B cell (primary cell): Measurements from ENCODE around the gene ARNT2. TPM values are rescaled to one million over a fixed set of nuclear protein-coding genes. Genes with fewer than 3 reads are reported as not detected.

Experiments used
- ATAC-seq: fragments of 200-7000 bp; cut with Tn5 transposase; one replicate; pipeline ENCODE4 v1.10.0; 2021; ENCODE audit warnings: low read depth, mild to moderate bottlenecking, moderate number of reproducible peaks, moderate library complexity
- CTCF ChIA-PET: fragments of 350-600 bp; sonication (Branson Sonifier 250); formaldehyde crosslinking; loops from one replicate; lab custom pipeline; 2021; ENCODE audit warnings: antibody characterized with exemption, inconsistent platforms; lab: Charles Lee
- POLR2A ChIA-PET: fragments of 350-600 bp; sonication (Branson Sonifier 250); formaldehyde crosslinking; loops from one replicate; lab custom pipeline; 2021; ENCODE audit warnings: antibody characterized with exemption; lab: Charles Lee
- DNase-seq: peaks from one replicate; pipeline ENCODE4 v3.0.0; 2013
- H2AFZ ChIP-seq: 2 replicates; pipeline ENCODE4 v1.6.1; 2012; ENCODE audit warnings: mild to moderate bottlenecking, low read depth, low read length; ENCODE audit not compliant: insufficient read depth, poor library complexity, severe bottlenecking
- H3K27ac ChIP-seq, 2 donors: 1 replicate in 1 of 2; 2 replicates in 1 of 2; pipeline ENCODE4 v1.5.1; 2012 to 2013; ENCODE audit warnings: low read length in 2 of 2, mild to moderate bottlenecking in 2 of 2, moderate library complexity in 1 of 2
- H3K27me3 ChIP-seq, 4 experiments: fragments of 200-600 bp in 1 of 4; sonication (generic) in 1 of 4; replicated peaks in 1 of 4; 1 replicate in 2 of 4; 2 replicates in 2 of 4; pipeline versions ENCODE4 v1.6.1 to v1.7.0; 2013 to 2016; ENCODE audit warnings: low read length in 3 of 4, mild to moderate bottlenecking in 2 of 4, mixed read lengths in 1 of 4, moderate library complexity in 1 of 4; ENCODE audit not compliant: insufficient read depth in 4 of 4, control insufficient read depth in 3 of 4; ENCODE audit errors: control extremely low read depth in 1 of 4
- H3K36me3 ChIP-seq, 2 experiments: replicated peaks in 1 of 2; 1 replicate in 1 of 2; 2 replicates in 1 of 2; pipeline versions ENCODE4 v1.6.1 to v1.7.1; 2013; ENCODE audit warnings: low read length in 1 of 2; ENCODE audit not compliant: insufficient read depth in 2 of 2, control insufficient read depth in 1 of 2; ENCODE audit errors: control extremely low read depth in 1 of 2, extremely low read depth in 1 of 2
- H3K4me1 ChIP-seq, 2 donors: fragments of 200-600 bp in 1 of 2; sonication (generic) in 1 of 2; 1 replicate in 1 of 2; 2 replicates in 1 of 2; pipeline versions ENCODE4 v1.5.1 to v1.6.1; 2013 to 2017; ENCODE audit warnings: low read length in 2 of 2; ENCODE audit not compliant: control insufficient read depth in 2 of 2, insufficient read depth in 2 of 2
- H3K4me2 ChIP-seq: replicated peaks from 2 replicates; pipeline ENCODE3; 2012; ENCODE audit warnings: mild to moderate bottlenecking, low read depth, low read length; ENCODE audit not compliant: poor library complexity, severe bottlenecking
- H3K4me3 ChIP-seq, 5 experiments: fragments of 200-600 bp in 1 of 5; sonication (generic) in 1 of 5; 1 replicate in 3 of 5; 2 replicates in 2 of 5; pipeline versions ENCODE4 v1.5.1 to v1.7.0; 2011 to 2016; ENCODE audit warnings: low read length in 4 of 5, mild to moderate bottlenecking in 4 of 5, low read depth in 2 of 5, control low read depth in 1 of 5, moderate library complexity in 1 of 5; ENCODE audit not compliant: insufficient read depth in 1 of 5; ENCODE audit errors: control extremely low read depth in 1 of 5, extremely low read depth in 1 of 5
- H3K79me2 ChIP-seq: fragments of 200-600 bp; sonication (generic); one replicate; pipeline ENCODE4 v1.6.0; 2016; ENCODE audit warnings: low read length; ENCODE audit not compliant: control insufficient read depth, insufficient read depth
- H3K9ac ChIP-seq: fragments of 200-600 bp; sonication (generic); 2 replicates; pipeline ENCODE4 v1.6.1; 2017; ENCODE audit warnings: mild to moderate bottlenecking, low read length, moderate library complexity
- H3K9me3 ChIP-seq, 3 donors: one replicate each; pipeline versions ENCODE4 v1.6.1 to v1.7.1; 2013; ENCODE audit warnings: low read length in 2 of 3; ENCODE audit not compliant: control insufficient read depth in 2 of 3, insufficient read depth in 1 of 3; ENCODE audit errors: control extremely low read depth in 1 of 3
- H4K20me1 ChIP-seq: 2 replicates; pipeline ENCODE4 v1.6.0; 2012; ENCODE audit warnings: mild to moderate bottlenecking, low read length; ENCODE audit not compliant: insufficient read depth, control insufficient read depth, poor library complexity, severe bottlenecking
- H3K27ac Mint-ChIP-seq: one replicate; pipeline ENCODE4 v1.8.0; 2021; ENCODE audit warnings: mixed read lengths
- H3K27me3 Mint-ChIP-seq: one replicate; pipeline ENCODE4 v1.8.0; 2021; ENCODE audit warnings: mixed read lengths
- H3K4me1 Mint-ChIP-seq: one replicate; pipeline ENCODE4 v1.8.0; 2021; ENCODE audit warnings: mixed read lengths
- H3K4me3 Mint-ChIP-seq: one replicate; pipeline ENCODE4 v1.8.0; 2021; ENCODE audit warnings: mixed read lengths
- H3K9me3 Mint-ChIP-seq: one replicate; pipeline ENCODE4 v1.8.0; 2022; ENCODE audit warnings: mixed read lengths; ENCODE audit not compliant: insufficient read depth
- EZH2 ChIP-seq: IDR thresholded peaks from 2 replicates; pipeline ENCODE4 v1.6.1; 2012; ENCODE audit warnings: borderline replicate concordance, low read depth, mild to moderate bottlenecking, moderate library complexity, low read length; ENCODE audit not compliant: insufficient read depth, poor library complexity, severe bottlenecking
- WGBS: methylation state at CpG from one replicate; pipeline ENCODE4 v1.1.5; 2013; ENCODE audit warnings: missing lambda C conversion rate; ENCODE audit not compliant: insufficient coverage; 5-methylcytosine and 5-hydroxymethylcytosine counted together
- intact Hi-C: fragments of 100-400 bp; cut with micrococcal nuclease; formaldehyde crosslinking; loops from one replicate; pipeline ENCODE4 v1.10.0; 2022
- polyA plus RNA-seq: library from polyadenylated mRNA; depleted of rRNA; stranded (reverse); fragments of >200 nt; gene quantifications from 2 replicates; pipeline ENCODE4 v1.2.3, GENCODE V29; 2012
- total RNA-seq, 2 donors: library from RNA; stranded (reverse); fragments of 120-200 nt in 1 of 2; gene quantifications; 1 replicate in 1 of 2; 2 replicates in 1 of 2; pipeline versions ENCODE4 v1.2.3 to v1.2.4, GENCODE V29; 2013 to 2022
- TF ChIP-seq, protein P1 (sequence below): fragments of 200-600 bp; IDR thresholded peaks from one replicate; pipeline ENCODE4 v1.8.0; 2022; ENCODE audit warnings: antibody characterized with exemption, mild to moderate bottlenecking

Gene ARNT2
- total and polyA plus RNA-seq, 2 donors (not counting 1 experiment from before 2014, with no cell fraction given), result not detected

DNA sequence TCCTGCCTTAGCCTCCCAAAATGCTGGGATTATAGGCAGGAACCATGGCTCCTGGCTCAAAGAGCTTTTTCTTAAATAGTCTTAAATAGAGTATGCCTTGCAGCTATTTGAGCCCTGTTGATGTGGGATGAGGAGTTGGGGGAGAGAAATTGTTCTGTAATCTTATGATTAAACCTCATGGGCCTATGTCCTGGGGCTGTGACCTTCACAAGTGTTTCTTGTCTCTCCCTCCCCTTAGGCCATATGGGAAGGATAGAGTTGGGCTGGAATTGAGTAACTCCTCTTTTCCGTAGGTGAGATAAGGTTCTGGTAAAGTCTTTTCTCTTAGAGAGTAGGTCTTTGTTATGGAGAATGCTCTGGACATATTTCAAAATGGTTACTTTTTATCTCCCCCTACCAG, 114.3 kb downstream of the ARNT2 start:
- Histone ChIP-seq H3K79me2 (no peaks in the 10 kb centered on the region), H3K36me3 (no peaks in the 10 kb centered on the region), H2AFZ (no peak overlapping the region), H3K9me3 (peaks cover 0 to 7% (median 0%) of the 10 kb centered on the region in 3 donors), H4K20me1 (no peaks in the 10 kb centered on the region), H3K27me3 (peaks cover 0 to 4% (median 0%) of the 10 kb centered on the region in 4 experiments), H3K4me2 (no peak overlapping the region), H3K9ac (no peak overlapping the region), H3K4me1 (no peaks in the 10 kb centered on the region), H3K4me3 (no peak overlapping the region), H3K27ac (no peak overlapping the region)
- Mint-ChIP-seq H3K9me3 (peaks cover 14% of the 10 kb centered on the region), H3K4me1 (no peaks in the 10 kb centered on the region), H3K27ac (no peak overlapping the region), H3K4me3 (no peak overlapping the region), H3K27me3 (peaks cover 10% of the 10 kb centered on the region)
- no peak for ATAC-seq
- TF ChIP-seq, protein P1, sequence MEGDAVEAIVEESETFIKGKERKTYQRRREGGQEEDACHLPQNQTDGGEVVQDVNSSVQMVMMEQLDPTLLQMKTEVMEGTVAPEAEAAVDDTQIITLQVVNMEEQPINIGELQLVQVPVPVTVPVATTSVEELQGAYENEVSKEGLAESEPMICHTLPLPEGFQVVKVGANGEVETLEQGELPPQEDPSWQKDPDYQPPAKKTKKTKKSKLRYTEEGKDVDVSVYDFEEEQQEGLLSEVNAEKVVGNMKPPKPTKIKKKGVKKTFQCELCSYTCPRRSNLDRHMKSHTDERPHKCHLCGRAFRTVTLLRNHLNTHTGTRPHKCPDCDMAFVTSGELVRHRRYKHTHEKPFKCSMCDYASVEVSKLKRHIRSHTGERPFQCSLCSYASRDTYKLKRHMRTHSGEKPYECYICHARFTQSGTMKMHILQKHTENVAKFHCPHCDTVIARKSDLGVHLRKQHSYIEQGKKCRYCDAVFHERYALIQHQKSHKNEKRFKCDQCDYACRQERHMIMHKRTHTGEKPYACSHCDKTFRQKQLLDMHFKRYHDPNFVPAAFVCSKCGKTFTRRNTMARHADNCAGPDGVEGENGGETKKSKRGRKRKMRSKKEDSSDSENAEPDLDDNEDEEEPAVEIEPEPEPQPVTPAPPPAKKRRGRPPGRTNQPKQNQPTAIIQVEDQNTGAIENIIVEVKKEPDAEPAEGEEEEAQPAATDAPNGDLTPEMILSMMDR, result no peak
- no peak for TF ChIP-seq EZH2
- no CpG with 5 or more reads among the region's 1 CpG for WGBS
- POLR2A ChIA-PET, result no interaction called here
- CTCF ChIA-PET, result no interaction called here
- DNase-seq, result no peak
- intact Hi-C loops, result no loop called here

DNA sequence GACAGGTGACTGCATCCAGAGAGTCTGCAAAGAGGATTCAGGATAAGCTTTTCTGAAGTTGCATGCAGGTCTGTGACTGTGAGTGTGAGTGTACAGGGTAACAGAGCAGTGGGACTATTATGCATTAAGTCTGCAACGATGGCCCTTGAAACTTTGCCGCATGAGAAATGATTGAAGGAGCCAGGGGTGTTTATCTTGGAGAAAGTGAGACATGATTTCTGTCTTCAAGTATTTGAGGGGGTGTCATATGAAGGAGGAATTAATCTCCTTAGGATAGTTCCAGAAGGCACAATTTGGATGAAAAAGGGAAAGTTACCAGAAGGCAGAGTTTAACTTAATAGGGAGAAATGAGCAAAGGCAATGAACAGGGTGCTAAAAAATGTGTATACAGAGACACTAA, 119.6 kb downstream of the ARNT2 start:
- DNase-seq, result no peak
- Mint-ChIP-seq H3K9me3 (no peaks in the 10 kb centered on the region), H3K27me3 (peaks cover 18% of the 10 kb centered on the region), H3K27ac (no peak overlapping the region), H3K4me3 (no peak overlapping the region), H3K4me1 (no peaks in the 10 kb centered on the region)
- Histone ChIP-seq H3K4me1 (no peaks in the 10 kb centered on the region), H2AFZ (no peak overlapping the region), H3K27me3 (peaks cover 0 to 8% (median 0%) of the 10 kb centered on the region in 4 experiments), H3K4me3 (no peak overlapping the region), H3K36me3 (no peaks in the 10 kb centered on the region), H3K27ac (no peak overlapping the region), H3K9ac (no peak overlapping the region), H3K79me2 (no peaks in the 10 kb centered on the region), H3K4me2 (no peak overlapping the region), H4K20me1 (no peaks in the 10 kb centered on the region), H3K9me3 (no peaks in the 10 kb centered on the region)
- intact Hi-C loops, result no loop called here
- POLR2A ChIA-PET, result no interaction called here
- ATAC-seq, result no peak
- no peak for TF ChIP-seq EZH2
- TF ChIP-seq, protein P1, result no peak
- CTCF ChIA-PET, result no interaction called here
- WGBS, result 100% methylated on average over 2 of the region's 2 CpGs
